IMR-90 (cell line): ENCODE data around the gene VAMP5.

ENCODE experiments used
- BHLHE40 ChIP-seq: fragments of 150-350 bp; IDR thresholded peaks from 2 replicates; pipeline ENCODE4 v1.6.1; 2016; ENCODE audit warnings: mild to moderate bottlenecking, low read depth, low read length
- CEBPB ChIP-seq: IDR thresholded peaks from 2 replicates; pipeline ENCODE4 v1.6.1; 2012; ENCODE audit warnings: low read depth, low read length, improper control_type of control experiment
- CTCF ChIP-seq: conservative IDR thresholded peaks from 2 replicates; pipeline ENCODE4 v1.5.1; 2012; ENCODE audit warnings: mild to moderate bottlenecking, low read depth, low read length, improper control_type of control experiment
- ELK1 ChIP-seq: fragments of 150-350 bp; IDR thresholded peaks from 2 replicates; pipeline ENCODE4 v1.6.1; 2016; ENCODE audit warnings: low read depth, mild to moderate bottlenecking, low read length, moderate library complexity, borderline replicate concordance
- FOS ChIP-seq: fragments of 150-350 bp; IDR thresholded peaks from 2 replicates; pipeline ENCODE4 v1.6.1; 2016; ENCODE audit warnings: low read depth, low read length
- MAZ ChIP-seq: IDR thresholded peaks from 2 replicates; pipeline ENCODE4 v1.6.1; 2012; ENCODE audit warnings: low read depth, mild to moderate bottlenecking, low read length, improper control_type of control experiment, moderate library complexity, borderline replicate concordance
- MXI1 ChIP-seq: IDR thresholded peaks from 2 replicates; pipeline ENCODE4 v1.6.1; 2012; ENCODE audit warnings: low read depth, mild to moderate bottlenecking, low read length, moderate library complexity, borderline replicate concordance
- POLR2A ChIP-seq: IDR thresholded peaks from 2 replicates; pipeline ENCODE4 v1.6.1; 2012; ENCODE audit warnings: mild to moderate bottlenecking, low read depth, low read length
- RAD21 ChIP-seq: IDR thresholded peaks from 2 replicates; pipeline ENCODE4 v1.6.1; 2012; ENCODE audit warnings: low read length, improper control_type of control experiment
- RCOR1 ChIP-seq: IDR thresholded peaks from 2 replicates; pipeline ENCODE4 v1.6.1; 2012; ENCODE audit warnings: mild to moderate bottlenecking, low read length, improper control_type of control experiment; ENCODE audit not compliant: insufficient replicate concordance
- SMC3 ChIP-seq: fragments of 150-350 bp; IDR thresholded peaks from 2 replicates; pipeline ENCODE4 v1.6.1; 2016; ENCODE audit warnings: low read depth, mild to moderate bottlenecking, antibody characterized with exemption, low read length, moderate library complexity
- USF2 ChIP-seq: fragments of 150-350 bp; IDR thresholded peaks from 2 replicates; pipeline ENCODE4 v1.6.1; 2017; ENCODE audit warnings: mild to moderate bottlenecking, antibody characterized with exemption, low read length, low read depth

- TF ChIP-seq CTCF (no peak), FOS (no peak), SMC3 (no peak), POLR2A (no peak), MXI1 (no peak), ELK1 (no peak), RAD21 (no peak), USF2 (no peak), CEBPB (no peak), MAZ (no peak), BHLHE40 (no peak), RCOR1 (no peak)
Observed at GRCh38 chr2:85613717-85614515, 29.7 kb downstream of the VAMP5 start.
